Suprapubic skin (tissue), 4 donors: ENCODE results near the gene CABP2. TPM values are rescaled to one million over a fixed set of nuclear protein-coding genes. Genes with fewer than 3 reads are reported as not detected.
"Not testable (repeated sequence)": the region's sequence is repeated elsewhere in the genome, so short reads cannot be mapped to it uniquely, and the experiment has no call there.

ENCODE experiments used
- DNase-seq, 2 donors: peaks; one replicate each; pipeline ENCODE4 v3.0.0-alpha.2; 2019; ENCODE audit warnings: low spot score in 2 of 2
- H3K27ac ChIP-seq: fragments of 200-600 bp; sonication (generic); one replicate; pipeline ENCODE4 v1.5.1; 2019
- H3K27me3 ChIP-seq: fragments of 200-600 bp; sonication (generic); one replicate; pipeline ENCODE4 v1.5.1; 2019
- H3K36me3 ChIP-seq: fragments of 200-600 bp; sonication (generic); one replicate; pipeline ENCODE4 v1.5.1; 2019
- H3K4me1 ChIP-seq: fragments of 200-600 bp; sonication (generic); one replicate; pipeline ENCODE4 v1.5.1; 2019
- H3K4me3 ChIP-seq: fragments of 200-600 bp; sonication (generic); one replicate; pipeline ENCODE4 v1.5.1; 2019; ENCODE audit warnings: mild to moderate bottlenecking
- H3K9me3 ChIP-seq: fragments of 200-600 bp; sonication (generic); one replicate; pipeline ENCODE4 v1.5.1; 2019
- EP300 ChIP-seq: sonication (generic); formaldehyde crosslinking; IDR thresholded peaks from one replicate; pipeline ENCODE4 v1.6.1; 2017; ENCODE audit warnings: antibody characterized with exemption
- POLR2A ChIP-seq, 2 donors: fragments of 450-650 bp; IDR thresholded peaks; one replicate each; pipeline ENCODE4 v1.6.1; 2017; ENCODE audit warnings: antibody characterized with exemption in 2 of 2, mild to moderate bottlenecking in 2 of 2, moderate library complexity in 2 of 2
- POLR2AphosphoS5 ChIP-seq, 3 donors: sonication (generic); formaldehyde crosslinking; IDR thresholded peaks; one replicate each; pipeline ENCODE4 v1.6.1; 2017; ENCODE audit warnings: antibody characterized with exemption in 3 of 3
- WGBS: methylation state at CpG from one replicate; pipeline ENCODE4 v1.1.5; 2018; 5-methylcytosine and 5-hydroxymethylcytosine counted together
- total RNA-seq, 4 donors: library from RNA; depleted of rRNA; stranded (reverse); fragments of >200 nt; gene quantifications; one replicate each; pipeline ENCODE4 v1.1.0, GENCODE V29; 2016
- TF ChIP-seq, protein P1 (sequence below), 2 donors: fragments of 200-600 bp in 1 of 2; fragments of 450-650 bp in 1 of 2; sonication (generic) in 1 of 2; IDR thresholded peaks; one replicate each; pipeline ENCODE4 v1.5.1; 2016 to 2019; ENCODE audit warnings: antibody characterized with exemption in 2 of 2, mild to moderate bottlenecking in 1 of 2, moderate library complexity in 1 of 2

Gene CABP2
- total RNA-seq, 4 donors from 2014 or later, result not detected

DNA sequence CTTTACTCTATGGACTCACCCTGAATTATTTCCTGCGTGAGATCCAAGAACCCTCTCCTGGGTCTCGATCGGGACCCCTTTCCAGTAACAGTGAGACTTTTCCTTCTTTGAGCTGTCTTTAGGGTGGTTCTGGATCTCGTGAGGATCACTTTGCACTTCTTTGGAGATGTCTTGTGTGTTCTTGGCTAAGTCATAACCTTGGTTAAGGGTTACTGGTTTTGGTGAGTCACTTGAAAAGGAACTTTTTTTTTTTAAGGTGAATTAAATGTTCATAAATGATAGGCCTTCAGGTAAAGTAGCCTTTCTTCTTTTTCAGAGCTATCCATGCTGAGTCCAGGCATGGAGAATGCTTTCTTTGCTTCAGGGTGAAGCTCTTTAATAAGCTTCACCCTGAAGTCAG, 41.0 kb upstream of the CABP2 start:
- Histone ChIP-seq H3K4me1 (no peaks in the 10 kb centered on the region), H3K27me3 (peaks cover 3% of the 10 kb centered on the region), H3K4me3 (no peak overlapping the region), H3K9me3 (no peaks in the 10 kb centered on the region), H3K27ac (no peak overlapping the region), H3K36me3 (no peaks in the 10 kb centered on the region)
- no peak for DNase-seq
- TF ChIP-seq POLR2A (IDR thresholded peaks at IDR 0.05), result no peak
- TF ChIP-seq EP300, result no peak
- TF ChIP-seq, protein P1, sequence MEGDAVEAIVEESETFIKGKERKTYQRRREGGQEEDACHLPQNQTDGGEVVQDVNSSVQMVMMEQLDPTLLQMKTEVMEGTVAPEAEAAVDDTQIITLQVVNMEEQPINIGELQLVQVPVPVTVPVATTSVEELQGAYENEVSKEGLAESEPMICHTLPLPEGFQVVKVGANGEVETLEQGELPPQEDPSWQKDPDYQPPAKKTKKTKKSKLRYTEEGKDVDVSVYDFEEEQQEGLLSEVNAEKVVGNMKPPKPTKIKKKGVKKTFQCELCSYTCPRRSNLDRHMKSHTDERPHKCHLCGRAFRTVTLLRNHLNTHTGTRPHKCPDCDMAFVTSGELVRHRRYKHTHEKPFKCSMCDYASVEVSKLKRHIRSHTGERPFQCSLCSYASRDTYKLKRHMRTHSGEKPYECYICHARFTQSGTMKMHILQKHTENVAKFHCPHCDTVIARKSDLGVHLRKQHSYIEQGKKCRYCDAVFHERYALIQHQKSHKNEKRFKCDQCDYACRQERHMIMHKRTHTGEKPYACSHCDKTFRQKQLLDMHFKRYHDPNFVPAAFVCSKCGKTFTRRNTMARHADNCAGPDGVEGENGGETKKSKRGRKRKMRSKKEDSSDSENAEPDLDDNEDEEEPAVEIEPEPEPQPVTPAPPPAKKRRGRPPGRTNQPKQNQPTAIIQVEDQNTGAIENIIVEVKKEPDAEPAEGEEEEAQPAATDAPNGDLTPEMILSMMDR (IDR thresholded peaks at IDR 0.05), result no peak
- TF ChIP-seq POLR2AphosphoS5 (IDR thresholded peaks at IDR 0.05), result no peak
- 91% methylated on average over 4 of the region's 4 CpGs for WGBS

DNA sequence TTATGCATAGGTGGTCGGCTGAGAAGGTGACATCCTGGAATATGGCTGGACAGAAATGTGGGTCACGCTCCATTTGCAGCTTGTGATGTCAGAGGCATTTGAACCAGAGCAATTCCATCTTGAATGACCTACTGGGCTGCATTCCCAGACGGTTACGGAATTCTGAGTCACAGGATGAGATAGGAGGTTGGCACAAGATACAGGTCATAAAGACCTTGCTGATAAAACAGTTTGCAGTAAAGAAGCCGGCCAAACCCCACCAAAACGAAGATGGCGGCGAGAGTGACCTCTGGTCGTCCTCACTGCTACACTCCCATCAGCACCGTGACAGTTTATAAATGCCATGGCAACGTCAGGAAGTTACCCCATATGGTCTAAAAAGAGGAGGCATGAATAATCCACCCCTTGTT, 40.5 kb upstream of the CABP2 start:
- H3K27me3 ChIP-seq, H3K4me3 ChIP-seq, H3K9me3 ChIP-seq, H3K27ac ChIP-seq, DNase-seq, H3K36me3 ChIP-seq, H3K4me1 ChIP-seq: not testable (repeated sequence)
- WGBS, result 51% methylated on average over 11 of the region's 11 CpGs

DNA sequence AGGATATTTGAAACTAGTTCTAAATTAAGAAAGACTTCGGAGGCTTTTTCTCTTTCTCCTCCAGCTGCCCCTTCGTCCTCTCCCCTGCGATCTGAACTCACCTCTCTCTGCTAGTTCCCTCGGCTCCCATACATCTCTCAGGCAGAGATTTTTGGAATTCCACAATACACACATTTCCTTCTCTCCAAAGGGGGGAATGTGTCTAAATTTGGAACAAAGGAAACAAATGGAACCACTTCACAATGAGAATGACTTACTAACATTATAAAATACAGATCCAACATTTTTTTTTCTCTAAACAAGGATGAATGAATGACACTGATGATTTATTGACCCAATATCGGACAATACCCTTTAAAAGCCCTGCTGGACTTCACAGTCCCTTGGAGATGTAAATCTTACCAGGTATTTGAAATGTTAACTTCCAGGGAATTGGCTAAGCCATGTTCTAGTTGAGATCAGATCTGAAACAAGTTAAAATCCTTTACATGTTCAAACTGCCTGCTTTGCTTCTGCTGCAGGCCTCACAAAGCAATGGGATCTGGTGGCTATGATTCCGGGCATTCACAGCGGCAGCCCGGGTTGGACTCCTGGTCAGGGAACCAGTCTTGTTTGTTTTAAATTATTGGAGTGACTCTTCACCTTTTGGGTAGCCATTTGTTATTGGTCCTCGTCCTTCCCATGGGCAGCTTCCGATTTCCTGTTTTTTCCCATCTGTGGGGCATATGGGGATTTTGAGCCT, 39.9 kb upstream of the CABP2 start:
- Histone ChIP-seq H3K27ac (no peak overlapping the region), H3K27me3 (peaks cover 5% of the 10 kb centered on the region), H3K4me3 (no peak overlapping the region), H3K9me3 (no peaks in the 10 kb centered on the region), H3K36me3 (no peaks in the 10 kb centered on the region), H3K4me1 (peaks cover 4% of the 10 kb centered on the region)
- 70% methylated on average over 10 of the region's 10 CpGs for WGBS
- no peak for DNase-seq
- TF ChIP-seq, protein P1 (IDR thresholded peaks at IDR 0.05), result no peak
- no peak for TF ChIP-seq POLR2A (IDR thresholded peaks at IDR 0.05)
- no peak for TF ChIP-seq EP300
- TF ChIP-seq POLR2AphosphoS5 (IDR thresholded peaks at IDR 0.05), result no peak

DNA sequence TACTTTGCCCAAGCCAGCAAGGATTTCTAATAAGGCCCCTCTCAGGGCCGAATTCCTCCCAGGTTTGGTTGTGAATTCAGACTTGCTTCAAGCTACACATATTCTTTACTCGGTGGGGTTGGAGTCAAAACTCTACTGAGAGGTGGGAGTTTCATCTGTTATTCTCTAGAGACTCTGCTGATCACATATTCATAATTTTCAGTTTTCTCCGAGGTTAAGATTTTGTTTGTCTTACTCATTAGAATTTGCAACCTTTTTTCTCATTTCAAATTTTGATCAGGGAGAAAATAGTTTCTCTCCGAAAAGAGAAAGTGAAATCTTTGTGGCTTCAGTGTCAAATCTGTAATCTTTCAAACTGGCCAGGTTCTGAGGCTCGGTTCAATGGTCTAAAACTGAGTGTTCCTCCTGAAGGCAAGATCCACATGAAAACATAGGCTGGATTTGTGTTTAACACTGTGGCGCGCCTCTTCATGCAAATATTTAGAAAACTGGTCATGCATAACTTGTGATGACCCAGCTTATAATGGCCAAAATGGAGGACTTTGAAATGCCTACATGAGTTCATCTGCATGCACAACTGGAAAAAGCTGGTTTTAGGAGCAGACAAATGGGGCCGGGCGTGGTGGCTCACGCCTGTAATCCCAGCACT, 38.8 kb upstream of the CABP2 start:
- Histone ChIP-seq H3K36me3 (no peaks in the 10 kb centered on the region), H3K27me3 (peaks cover 5% of the 10 kb centered on the region), H3K9me3 (no peaks in the 10 kb centered on the region), H3K27ac (no peak overlapping the region), H3K4me1 (peaks cover 4% of the 10 kb centered on the region), H3K4me3 (no peak overlapping the region)
- WGBS, result 78% methylated on average over 10 of the region's 10 CpGs
- no peak for TF ChIP-seq EP300
- TF ChIP-seq POLR2A (IDR thresholded peaks at IDR 0.05), result no peak
- TF ChIP-seq, protein P1 (IDR thresholded peaks at IDR 0.05), result no peak
- no peak for TF ChIP-seq POLR2AphosphoS5 (IDR thresholded peaks at IDR 0.05)
- DNase-seq, result no peak

DNA sequence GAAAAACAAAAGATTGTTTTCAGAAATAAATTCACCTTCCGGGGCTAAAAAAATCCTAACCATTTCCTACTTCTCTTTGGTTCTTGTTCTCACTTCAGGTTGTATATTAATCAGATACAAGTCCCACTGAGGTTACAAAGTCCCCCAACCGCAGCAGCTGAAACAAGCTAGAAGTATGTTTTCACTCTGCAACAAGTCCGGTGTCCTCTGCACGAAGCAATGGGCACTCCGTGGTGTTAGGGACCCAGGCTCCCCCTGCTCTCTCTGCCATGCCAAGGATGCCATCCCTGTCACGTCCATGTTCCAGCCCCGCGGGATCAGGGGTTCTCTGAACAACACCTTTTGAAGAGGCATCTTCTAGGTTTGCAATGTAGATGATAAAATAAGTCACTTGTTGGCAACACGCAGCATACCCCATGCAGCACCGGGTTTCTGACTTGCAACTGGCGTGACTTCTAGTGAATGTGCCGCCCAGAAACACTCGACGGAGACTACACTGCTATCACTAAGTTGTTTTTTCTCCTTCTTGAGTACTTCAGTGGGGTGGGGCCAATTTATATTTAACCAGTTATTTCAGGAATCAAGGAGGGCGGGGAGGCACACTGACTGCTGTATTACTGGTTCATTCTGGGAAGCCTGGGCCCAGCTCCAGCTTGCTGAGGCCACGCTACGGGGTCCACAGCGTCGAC, 35.0 kb upstream of the CABP2 start:
- H3K27ac ChIP-seq, result no peak overlapping the region
- H3K4me1 ChIP-seq, result peaks cover 4% of the 10 kb centered on the region
- H3K4me3 ChIP-seq, result no peak overlapping the region
- no peak for TF ChIP-seq POLR2AphosphoS5 (IDR thresholded peaks at IDR 0.05)
- no peak for TF ChIP-seq POLR2A (IDR thresholded peaks at IDR 0.05)
- TF ChIP-seq, protein P1 (IDR thresholded peaks at IDR 0.05), result no peak
- no peak for TF ChIP-seq EP300
- no peaks in the 10 kb centered on the region for H3K36me3 ChIP-seq
- 62% methylated on average over 18 of the region's 19 CpGs for WGBS
- H3K27me3 ChIP-seq, result peaks cover 5% of the 10 kb centered on the region
- no peak for DNase-seq
- no peaks in the 10 kb centered on the region for H3K9me3 ChIP-seq
